Neuron (in vitro differentiated cells): ENCODE measurements around the gene DTNA.

ENCODE experiments used
- H2AFZ ChIP-seq: one replicate; pipeline ENCODE4 v1.6.1; 2013; ENCODE audit warnings: low read depth, mild to moderate bottlenecking, inconsistent platforms, low read length, moderate library complexity
- H3K27me3 ChIP-seq: one replicate; pipeline ENCODE4 v1.6.1; 2013; ENCODE audit warnings: low read length; ENCODE audit not compliant: insufficient read depth
- H3K36me3 ChIP-seq: one replicate; pipeline ENCODE4 v1.6.1; 2013; ENCODE audit warnings: low read length; ENCODE audit not compliant: insufficient read depth
- H3K4me1 ChIP-seq: one replicate; pipeline ENCODE4 v1.6.1; 2013; ENCODE audit warnings: low read length; ENCODE audit not compliant: insufficient read depth
- H3K4me3 ChIP-seq: 2 replicates; pipeline ENCODE4 v1.5.1; 2013; ENCODE audit warnings: mild to moderate bottlenecking, low read length, moderate library complexity
- H3K9me3 ChIP-seq: one replicate; pipeline ENCODE4 v1.6.1; 2013; ENCODE audit warnings: low read length

The DTNA gene

DNA sequence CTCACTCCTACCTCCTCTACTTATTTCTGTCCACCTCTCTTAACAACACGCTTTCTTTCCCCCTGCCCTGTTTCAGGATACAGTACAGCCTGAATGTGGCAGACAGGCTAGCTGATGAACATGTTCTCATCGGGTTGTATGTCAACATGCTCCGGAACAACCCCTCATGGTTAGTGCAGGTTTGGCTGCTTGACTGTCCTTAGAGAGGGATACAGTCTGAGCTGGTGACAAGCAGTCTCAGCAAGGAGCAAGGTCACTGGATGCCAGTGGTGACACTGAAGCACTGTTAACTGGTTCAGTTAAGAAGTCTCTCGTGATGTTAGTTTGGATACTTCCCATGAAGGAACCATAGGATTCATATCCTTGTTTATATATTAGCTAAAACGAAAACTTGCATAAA is 128.6 kb downstream of the DTNA start:
- Histone ChIP-seq H3K27me3 (no peaks in the 10 kb centered on the region), H3K4me3 (no peak overlapping the region), H3K36me3 (no peaks in the 10 kb centered on the region), H2AFZ (no peak overlapping the region), H3K9me3 (no peaks in the 10 kb centered on the region), H3K4me1 (peaks cover 2% of the 10 kb centered on the region)

DNA sequence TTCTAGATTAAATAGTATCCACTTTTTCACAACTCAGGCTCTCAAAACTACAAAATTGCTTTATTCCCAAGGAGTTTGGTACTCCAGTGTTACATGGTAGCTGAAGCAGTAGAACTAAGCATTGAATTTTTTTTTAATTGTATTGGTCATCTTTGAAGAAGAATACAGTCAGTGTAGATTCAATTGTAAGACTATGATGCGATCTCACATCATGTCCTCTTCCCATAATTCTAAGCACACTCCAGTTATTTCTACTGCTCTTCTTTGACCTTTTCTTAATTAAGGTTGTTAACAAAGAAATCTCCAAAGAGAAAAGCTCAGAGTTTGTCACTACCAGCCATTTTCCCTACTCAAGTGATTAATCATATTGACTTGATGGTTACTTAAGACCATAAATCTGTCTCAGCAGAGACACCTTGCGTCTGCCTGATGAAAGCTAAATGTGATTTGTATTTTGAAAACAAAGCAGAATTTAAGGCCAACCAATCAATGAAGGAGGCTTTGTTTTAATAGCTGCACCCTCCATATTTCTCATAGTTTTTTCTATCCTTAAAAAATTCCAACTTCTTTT is 130.2 kb downstream of the DTNA start:
- Histone ChIP-seq H2AFZ (no peak overlapping the region), H3K36me3 (no peaks in the 10 kb centered on the region), H3K4me3 (no peak overlapping the region), H3K9me3 (no peaks in the 10 kb centered on the region), H3K27me3 (no peaks in the 10 kb centered on the region), H3K4me1 (peaks cover 2% of the 10 kb centered on the region)

- no peaks in the 10 kb centered on the region for H3K9me3 ChIP-seq
- no peaks in the 10 kb centered on the region for H3K36me3 ChIP-seq
- H3K4me3 ChIP-seq, result no peak overlapping the region
- H3K27me3 ChIP-seq, result no peaks in the 10 kb centered on the region
- no peak overlapping the region for H2AFZ ChIP-seq
- H3K4me1 ChIP-seq, result peaks cover 2% of the 10 kb centered on the region
Observed at GRCh38 chr18:34841891-34842290, 131.8 kb downstream of the DTNA start.

GRCh38 chr18:34844072-34844471 is 134.0 kb downstream of the DTNA start:
- Histone ChIP-seq H3K36me3 (no peaks in the 10 kb centered on the region), H2AFZ (no peak overlapping the region), H3K4me1 (peaks cover 7% of the 10 kb centered on the region), H3K9me3 (no peaks in the 10 kb centered on the region), H3K27me3 (no peaks in the 10 kb centered on the region), H3K4me3 (no peak overlapping the region)

GRCh38 chr18:34844732-34845459 is 134.8 kb downstream of the DTNA start:
- Histone ChIP-seq H3K4me3 (no peak overlapping the region), H3K27me3 (no peaks in the 10 kb centered on the region), H3K4me1 (peaks cover 10% of the 10 kb centered on the region), H3K36me3 (no peaks in the 10 kb centered on the region), H2AFZ (no peak overlapping the region), H3K9me3 (no peaks in the 10 kb centered on the region)

- H3K27me3 ChIP-seq, result no peaks in the 10 kb centered on the region
- no peak overlapping the region for H3K4me3 ChIP-seq
- H3K9me3 ChIP-seq, result no peaks in the 10 kb centered on the region
Observed at GRCh38 chr18:34847408-34847807, 137.3 kb downstream of the DTNA start.

GRCh38 chr18:34848156-34848555 is 138.1 kb downstream of the DTNA start:
- H3K4me1 ChIP-seq, result peaks cover 10% of the 10 kb centered on the region
- H3K36me3 ChIP-seq, result no peaks in the 10 kb centered on the region
- H2AFZ ChIP-seq, result no peak overlapping the region
- H3K27me3 ChIP-seq, result no peaks in the 10 kb centered on the region
- H3K4me3 ChIP-seq, result no peak overlapping the region
- no peaks in the 10 kb centered on the region for H3K9me3 ChIP-seq

More at GRCh38 chr18:34847408-34847807, 137.3 kb downstream of the DTNA start:
- Histone ChIP-seq H3K4me1 (peaks cover 10% of the 10 kb centered on the region), H2AFZ (no peak overlapping the region), H3K36me3 (no peaks in the 10 kb centered on the region)

- H3K4me3 ChIP-seq, result no peak overlapping the region
- no peak overlapping the region for H2AFZ ChIP-seq
- H3K4me1 ChIP-seq, result peaks cover 10% of the 10 kb centered on the region
- H3K27me3 ChIP-seq, result no peaks in the 10 kb centered on the region
- H3K36me3 ChIP-seq, result no peaks in the 10 kb centered on the region
- H3K9me3 ChIP-seq, result no peaks in the 10 kb centered on the region
Observed at GRCh38 chr18:34848695-34849094, 138.6 kb downstream of the DTNA start.

GRCh38 chr18:34857320-34857719 is 147.2 kb downstream of the DTNA start:
- Histone ChIP-seq H3K4me3 (no peak overlapping the region), H3K9me3 (no peaks in the 10 kb centered on the region), H3K27me3 (no peaks in the 10 kb centered on the region), H3K36me3 (no peaks in the 10 kb centered on the region), H3K4me1 (peaks cover 5% of the 10 kb centered on the region), H2AFZ (no peak overlapping the region)

DNA sequence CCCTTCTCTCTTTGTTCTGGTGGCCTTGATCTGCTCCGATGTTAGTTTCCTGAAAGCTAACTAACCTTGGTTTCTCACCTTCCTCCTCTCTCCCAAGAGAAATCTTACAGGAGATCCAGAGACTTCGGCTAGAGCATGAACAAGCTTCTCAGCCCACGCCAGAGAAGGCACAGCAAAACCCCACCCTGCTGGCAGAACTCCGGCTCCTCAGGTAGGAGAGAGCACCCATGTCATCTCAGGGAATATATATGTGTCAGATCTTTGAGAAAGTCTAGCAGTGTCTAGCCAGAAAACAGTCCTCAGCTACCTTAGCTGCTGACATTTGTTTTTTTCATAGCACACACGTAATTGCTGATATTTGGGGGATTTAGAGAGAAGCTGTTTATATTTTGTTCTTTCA is 148.1 kb downstream of the DTNA start:
- Histone ChIP-seq H3K36me3 (no peaks in the 10 kb centered on the region), H3K9me3 (no peaks in the 10 kb centered on the region), H3K27me3 (no peaks in the 10 kb centered on the region), H3K4me1 (peaks cover 5% of the 10 kb centered on the region), H2AFZ (no peak overlapping the region), H3K4me3 (no peak overlapping the region)

DNA sequence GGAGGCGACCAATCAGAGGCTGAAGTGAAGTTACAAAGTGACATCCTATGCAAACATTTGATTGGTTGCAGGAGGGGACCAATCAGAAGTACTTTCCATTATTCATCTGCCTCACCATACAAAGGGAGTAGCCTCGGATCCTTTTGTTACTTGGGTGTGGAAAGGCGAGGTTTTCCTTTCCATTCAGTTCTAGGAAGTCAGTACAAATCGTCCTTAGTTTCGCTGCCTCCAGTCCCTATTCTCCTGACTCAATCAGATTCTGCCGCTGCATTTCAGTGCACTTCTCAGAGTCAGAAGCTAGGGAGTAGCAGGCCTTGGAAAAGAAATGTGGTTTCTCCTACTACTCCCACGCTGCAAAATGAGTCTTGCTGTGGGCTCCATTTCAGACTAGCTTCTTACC is 149.4 kb downstream of the DTNA start:
- Histone ChIP-seq H2AFZ (no peak overlapping the region), H3K36me3 (no peaks in the 10 kb centered on the region), H3K27me3 (no peaks in the 10 kb centered on the region), H3K4me3 (no peak overlapping the region), H3K4me1 (peaks cover 8% of the 10 kb centered on the region), H3K9me3 (no peaks in the 10 kb centered on the region)

GRCh38 chr18:34862561-34862960 is 152.5 kb downstream of the DTNA start:
- H2AFZ ChIP-seq, result no peak overlapping the region
- no peaks in the 10 kb centered on the region for H3K9me3 ChIP-seq
- H3K4me3 ChIP-seq, result no peak overlapping the region
- no peaks in the 10 kb centered on the region for H3K27me3 ChIP-seq
- no peaks in the 10 kb centered on the region for H3K36me3 ChIP-seq
- peaks cover 3% of the 10 kb centered on the region for H3K4me1 ChIP-seq

GRCh38 chr18:34863702-34864101 is 153.6 kb downstream of the DTNA start:
- H2AFZ ChIP-seq, result no peak overlapping the region
- H3K27me3 ChIP-seq, result no peaks in the 10 kb centered on the region
- H3K4me1 ChIP-seq, result peaks cover 3% of the 10 kb centered on the region
- H3K4me3 ChIP-seq, result no peak overlapping the region
- H3K36me3 ChIP-seq, result no peaks in the 10 kb centered on the region
- H3K9me3 ChIP-seq, result no peaks in the 10 kb centered on the region
